Retina (tissue), 1 donor: Measurements from ENCODE around the gene SLC4A3.
"Not testable (repeated sequence)": the region's sequence is repeated elsewhere in the genome, so short reads cannot be mapped to it uniquely, and the experiment has no call there.

Source experiments
- DNase-seq: peaks from one replicate; pipeline ENCODE4 v3.0.0-alpha.2; 2016

Gene SLC4A3

GRCh38 chr2:219651656-219652055, 24.2 kb downstream of the SLC4A3 start:
- DNase-seq = not testable (repeated sequence)

GRCh38 chr2:219656526-219656925, 29.1 kb downstream of the SLC4A3 start:
- DNase-seq = no peak

- no peak for DNase-seq
Measured at GRCh38 chr2:219658196-219658846, 30.9 kb downstream of the SLC4A3 start.

- DNase-seq = no peak
Measured at GRCh38 chr2:219658874-219659273, 31.4 kb downstream of the SLC4A3 start.

- DNase-seq = no peak
Measured at GRCh38 chr2:219661197-219661954, 33.9 kb downstream of the SLC4A3 start.

- no peak for DNase-seq
Measured at GRCh38 chr2:219661955-219662395, 34.5 kb downstream of the SLC4A3 start.

- DNase-seq = no peak
Measured at GRCh38 chr2:219662566-219662965, 35.1 kb downstream of the SLC4A3 start.

- no peak for DNase-seq
Measured at GRCh38 chr2:219663116-219663762, 35.8 kb downstream of the SLC4A3 start.

- DNase-seq = no peak
Measured at GRCh38 chr2:219664041-219664440, 36.6 kb downstream of the SLC4A3 start.

GRCh38 chr2:219664944-219665343, 37.5 kb downstream of the SLC4A3 start:
- no peak for DNase-seq

GRCh38 chr2:219665926-219666325, 38.5 kb downstream of the SLC4A3 start:
- no peak for DNase-seq

GRCh38 chr2:219668316-219668715, 40.9 kb downstream of the SLC4A3 start:
- no peak for DNase-seq

GRCh38 chr2:219670386-219670785, 43.0 kb downstream of the SLC4A3 start:
- no peak for DNase-seq

GRCh38 chr2:219671279-219671678, 43.8 kb downstream of the SLC4A3 start:
- DNase-seq = no peak

GRCh38 chr2:219672406-219672805, 45.0 kb downstream of the SLC4A3 start:
- no peak for DNase-seq

- no peak for DNase-seq
Measured at GRCh38 chr2:219675221-219675620, 47.8 kb downstream of the SLC4A3 start.

GRCh38 chr2:219676586-219676985, 49.2 kb downstream of the SLC4A3 start:
- no peak for DNase-seq

GRCh38 chr2:219679041-219679440, 51.6 kb downstream of the SLC4A3 start:
- no peak for DNase-seq

GRCh38 chr2:219679571-219679970, 52.1 kb downstream of the SLC4A3 start:
- no peak for DNase-seq

GRCh38 chr2:219680958-219681693, 53.7 kb downstream of the SLC4A3 start:
- DNase-seq = no peak

- no peak for DNase-seq
Measured at GRCh38 chr2:219681694-219682300, 54.4 kb downstream of the SLC4A3 start.

- DNase-seq = not testable (repeated sequence)
Measured at GRCh38 chr2:219683474-219683873, 56.0 kb downstream of the SLC4A3 start.
